ENCODE data around the gene LYPD6B.

DNA sequence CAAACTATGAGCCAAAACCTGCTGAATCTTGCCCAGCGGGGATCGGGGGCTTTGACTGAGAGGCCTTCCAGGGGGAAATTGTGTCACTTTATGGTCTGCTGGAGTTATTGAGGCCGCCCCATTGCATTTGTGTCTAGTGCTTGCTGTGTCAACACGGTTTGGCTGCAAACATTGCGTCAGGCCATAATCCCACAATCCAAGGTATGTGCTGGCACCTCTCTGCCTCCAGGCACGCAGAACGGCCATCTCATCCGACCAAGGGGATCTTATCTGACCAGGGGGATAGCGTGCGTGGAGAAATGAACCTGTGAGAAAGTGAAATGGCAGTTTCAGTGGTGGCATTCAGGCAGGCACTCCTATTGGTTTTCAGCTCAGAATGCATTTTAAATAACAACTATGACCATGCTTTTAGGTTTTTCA, 18.1 kb upstream of the LYPD6B start:
- TF ChIP-seq EZH2 (IDR thresholded peaks at IDR 0.05) (no peak), POLR2AphosphoS5 (IDR thresholded peaks at IDR 0.05; ENCODE audit: borderline replicate concordance, low read depth, low read length) (no peak), FOXP2 (optimal IDR thresholded peaks at IDR 0.05; ENCODE audit: control extremely low read depth, extremely low read length, insufficient read depth) (no peak)
